Measurements from ENCODE around the gene MLF1. TPM values are rescaled to one million over a fixed set of nuclear protein-coding genes. Genes with fewer than 3 reads are reported as not detected.

Gene MLF1
- total RNA-seq, 2 donors from 2014 or later: 0.67 to 0.86 TPM

DNA sequence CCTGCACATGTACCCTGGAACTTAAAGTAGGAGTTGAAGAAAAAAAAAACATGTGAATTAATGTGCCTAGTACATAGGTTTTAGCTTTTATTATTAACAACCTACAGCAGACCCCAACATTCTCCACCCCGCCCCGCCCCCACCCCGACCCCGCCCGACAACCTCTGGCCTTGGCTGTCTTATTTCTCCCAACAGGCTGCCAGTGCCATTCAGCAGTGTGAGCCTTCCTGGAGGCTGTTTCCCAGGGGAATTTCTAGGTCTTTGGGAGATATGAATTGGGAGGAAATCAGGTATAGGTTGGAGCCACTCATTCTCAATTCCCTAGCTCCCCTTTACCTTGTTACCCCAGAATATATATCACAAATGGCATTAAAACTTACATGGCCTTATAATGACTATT lies 8.3 kb upstream of the MLF1 start:
- H3K4me1 Mint-ChIP-seq (ENCODE audit: low read depth in 2 of 2): no peaks in the 10 kb centered on the region
- ATAC-seq (no peak), DNase-seq (ENCODE audit: low spot score) (no peak)
- no peaks in the 10 kb centered on the region for H3K36me3 Mint-ChIP-seq
- no peak overlapping the region for H3K27ac Mint-ChIP-seq
- no peaks in the 10 kb centered on the region for H3K9me3 Mint-ChIP-seq
- H3K4me3 Mint-ChIP-seq: no peak overlapping the region
- peaks cover 6 to 12% of the 10 kb centered on the region in 2 donors for H3K27me3 Mint-ChIP-seq

DNA sequence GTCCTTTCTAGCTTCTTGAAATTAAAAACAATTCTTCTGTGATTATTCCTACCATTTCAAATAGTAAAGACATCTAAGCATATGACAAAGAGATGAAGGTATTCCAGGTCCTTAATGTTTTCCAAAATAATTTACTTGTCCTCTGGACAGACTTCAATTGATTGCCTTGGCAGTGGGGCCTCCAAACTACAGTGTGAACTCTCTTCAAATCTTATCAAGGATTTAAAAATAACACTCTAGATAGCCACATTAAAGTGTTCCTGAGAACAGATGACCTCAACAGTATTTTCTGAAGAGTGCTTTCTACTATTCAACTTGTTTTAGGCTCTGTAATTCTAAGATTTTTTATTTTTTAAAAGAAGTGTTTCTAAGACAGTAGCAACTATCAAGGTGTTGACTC lies 7.9 kb upstream of the MLF1 start:
- ATAC-seq: no peak
- Mint-ChIP-seq H3K9me3 (no peaks in the 10 kb centered on the region), H3K4me3 (no peak overlapping the region), H3K36me3 (no peaks in the 10 kb centered on the region), H3K27me3 (peaks cover 6 to 12% of the 10 kb centered on the region in 2 donors), H3K27ac (no peak overlapping the region), H3K4me1 (ENCODE audit: low read depth in 2 of 2) (no peaks in the 10 kb centered on the region)
- DNase-seq (ENCODE audit: low spot score): no peak

- no peaks in the 10 kb centered on the region for H3K36me3 Mint-ChIP-seq
- H3K27me3 Mint-ChIP-seq: peaks cover 10 to 15% of the 10 kb centered on the region in 2 donors
- ATAC-seq (no peak), DNase-seq (ENCODE audit: low spot score) (no peak)
- H3K4me1 Mint-ChIP-seq (ENCODE audit: low read depth in 2 of 2): no peaks in the 10 kb centered on the region
- no peak overlapping the region for H3K4me3 Mint-ChIP-seq
- no peaks in the 10 kb centered on the region for H3K9me3 Mint-ChIP-seq
- no peak overlapping the region for H3K27ac Mint-ChIP-seq
These were observed 5.9 kb upstream of the MLF1 start for GRCh38 chr3:158565076-158565475.

- Mint-ChIP-seq H3K4me3 (no peak overlapping the region), H3K4me1 (ENCODE audit: low read depth in 2 of 2) (peaks cover 7 to 12% of the 10 kb centered on the region in 2 donors)
- ATAC-seq: no peak
These were observed 2.2 kb upstream of the MLF1 start for GRCh38 chr3:158568784-158569183.

GRCh38 chr3:158569794-158570193 lies 1.2 kb upstream of the MLF1 start:
- peaks cover 23 to 30% of the 10 kb centered on the region in 2 donors for H3K27me3 Mint-ChIP-seq
- DNase-seq (ENCODE audit: low spot score) (no peak), ATAC-seq (no peak)
- H3K9me3 Mint-ChIP-seq: peaks cover 3% of the 10 kb centered on the region
- no peak overlapping the region for H3K4me3 Mint-ChIP-seq
- no peak overlapping the region for H3K27ac Mint-ChIP-seq
- peaks cover 5% of the 10 kb centered on the region for H3K36me3 Mint-ChIP-seq
- H3K4me1 Mint-ChIP-seq (ENCODE audit: low read depth in 2 of 2): peaks cover 7 to 12% of the 10 kb centered on the region in 2 donors

More at GRCh38 chr3:158568784-158569183, 2.2 kb upstream of the MLF1 start:
- Mint-ChIP-seq H3K36me3 (peaks cover 5% of the 10 kb centered on the region), H3K27ac (no peak overlapping the region), H3K27me3 (peaks cover 23 to 30% of the 10 kb centered on the region in 2 donors), H3K9me3 (peaks cover 3% of the 10 kb centered on the region)
- DNase-seq (ENCODE audit: low spot score): no peak

DNA sequence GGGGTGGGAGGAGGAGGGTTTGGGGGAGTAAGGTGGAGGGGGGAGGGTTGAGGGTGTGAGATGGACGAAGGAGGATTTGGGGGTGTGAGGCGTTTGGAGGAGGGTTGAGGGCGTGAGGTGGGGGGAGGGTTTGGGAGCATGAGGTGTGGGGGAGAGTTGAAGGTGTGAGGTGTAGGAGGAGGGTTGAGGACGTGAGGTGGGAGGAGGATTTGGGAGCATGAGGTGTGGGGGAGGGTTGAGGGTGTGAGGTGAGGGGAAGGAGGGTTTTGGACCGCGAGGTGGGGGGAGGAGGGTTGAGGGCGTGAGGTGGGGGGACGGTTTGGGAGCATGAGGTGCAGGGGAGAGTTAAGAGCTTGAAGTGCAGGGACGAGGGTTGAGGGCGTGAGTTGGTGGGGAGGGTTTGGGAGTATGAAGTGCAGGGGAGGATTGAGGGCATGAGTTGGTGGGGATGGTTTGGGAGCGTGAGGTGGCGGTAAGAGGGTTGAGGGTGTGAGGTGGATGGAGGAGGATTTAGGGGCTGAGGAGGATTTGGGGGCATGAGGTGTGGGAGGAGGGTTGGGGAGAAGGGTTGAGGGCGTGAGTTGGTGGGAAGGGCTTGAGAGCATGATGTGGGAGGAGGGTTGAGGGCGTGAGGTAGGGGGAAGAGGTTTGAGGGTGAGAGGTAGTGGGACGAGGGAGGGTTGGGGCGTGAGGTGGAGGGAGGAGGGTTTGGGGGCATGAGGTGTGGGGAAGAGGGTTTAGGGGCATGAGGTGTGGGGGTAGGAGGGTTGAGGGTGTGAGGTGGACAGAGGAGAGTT lies 1.2 kb downstream of the MLF1 start:
- peaks cover 7 to 12% of the 10 kb centered on the region in 2 donors for H3K4me1 Mint-ChIP-seq (ENCODE audit: low read depth in 2 of 2)
- peaks cover 5% of the 10 kb centered on the region for H3K36me3 Mint-ChIP-seq
- no peak overlapping the region for H3K27ac Mint-ChIP-seq
- H3K9me3 Mint-ChIP-seq: peaks cover 3% of the 10 kb centered on the region
- H3K4me3 Mint-ChIP-seq: no peak overlapping the region
- ATAC-seq (no peak), DNase-seq (ENCODE audit: low spot score) (no peak)
- H3K27me3 Mint-ChIP-seq: peaks cover 17 to 24% of the 10 kb centered on the region in 2 donors

- peaks cover 5% of the 10 kb centered on the region for H3K36me3 Mint-ChIP-seq
- DNase-seq (ENCODE audit: low spot score) (no peak), ATAC-seq (no peak)
- peak overlapping the region; percentile 17 for H3K4me3 Mint-ChIP-seq
- H3K9me3 Mint-ChIP-seq: peaks cover 3% of the 10 kb centered on the region
- H3K27me3 Mint-ChIP-seq: peaks cover 17 to 24% of the 10 kb centered on the region in 2 donors
- H3K4me1 Mint-ChIP-seq (ENCODE audit: low read depth in 2 of 2): peaks cover 7 to 12% of the 10 kb centered on the region in 2 donors
- H3K27ac Mint-ChIP-seq: no peak overlapping the region
These were observed 1.7 kb downstream of the MLF1 start for GRCh38 chr3:158572766-158573060.

GRCh38 chr3:158573714-158574113 lies 2.7 kb downstream of the MLF1 start:
- peaks cover 18 to 24% of the 10 kb centered on the region in 2 donors for H3K27me3 Mint-ChIP-seq
- ATAC-seq: no peak
- no peak overlapping the region for H3K27ac Mint-ChIP-seq
- peaks cover 3% of the 10 kb centered on the region for H3K9me3 Mint-ChIP-seq
- DNase-seq (ENCODE audit: low spot score): no peak
- H3K4me3 Mint-ChIP-seq: no peak overlapping the region
- peaks cover 7 to 12% of the 10 kb centered on the region in 2 donors for H3K4me1 Mint-ChIP-seq (ENCODE audit: low read depth in 2 of 2)
- H3K36me3 Mint-ChIP-seq: peaks cover 5% of the 10 kb centered on the region

DNA sequence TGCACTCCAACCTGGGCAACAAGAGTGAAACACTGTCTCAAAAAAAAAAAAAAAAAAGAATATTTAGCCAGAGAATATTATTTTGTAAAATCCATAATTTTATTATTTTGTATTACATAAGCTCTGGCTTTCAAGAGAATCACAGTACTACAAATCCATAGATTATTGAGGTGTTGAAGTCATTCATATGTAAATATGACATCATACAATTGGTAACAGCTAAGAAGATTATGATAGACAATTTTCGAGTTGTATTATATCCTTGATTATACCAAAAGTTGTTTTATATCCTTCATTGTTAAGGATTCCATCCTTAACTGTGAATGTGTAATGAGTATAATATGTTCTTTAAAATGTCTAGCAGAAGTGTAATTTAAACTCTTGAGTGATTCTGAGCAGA lies 3.7 kb downstream of the MLF1 start:
- no peak overlapping the region for H3K27ac Mint-ChIP-seq
- H3K4me1 Mint-ChIP-seq (ENCODE audit: low read depth in 2 of 2): peaks cover 7 to 12% of the 10 kb centered on the region in 2 donors
- peaks cover 3% of the 10 kb centered on the region for H3K9me3 Mint-ChIP-seq
- no peak overlapping the region for H3K4me3 Mint-ChIP-seq
- DNase-seq (ENCODE audit: low spot score) (no peak), ATAC-seq (no peak)
- peaks cover 15 to 24% of the 10 kb centered on the region in 2 donors for H3K27me3 Mint-ChIP-seq
- H3K36me3 Mint-ChIP-seq: peaks cover 5% of the 10 kb centered on the region

DNA sequence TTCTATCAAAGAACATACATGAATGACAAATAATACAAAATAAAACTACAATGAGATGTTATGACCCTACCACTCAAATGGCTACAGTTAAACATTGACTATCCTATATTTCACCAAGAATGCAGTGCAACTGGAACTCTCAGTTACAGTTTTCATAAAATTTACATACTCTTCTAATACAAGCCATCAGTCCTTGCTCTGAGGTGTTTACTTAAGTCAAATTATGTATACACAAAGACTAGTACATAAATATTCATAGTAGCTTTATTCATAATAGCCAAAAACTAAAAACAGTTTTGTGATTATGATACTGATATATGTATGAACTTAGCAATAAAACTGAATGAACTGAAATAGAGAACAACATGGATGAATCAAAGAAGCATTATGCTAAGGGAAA lies 19.2 kb downstream of the MLF1 start:
- H3K9me3 Mint-ChIP-seq: no peaks in the 10 kb centered on the region
- peaks cover 5 to 20% of the 10 kb centered on the region in 2 donors for H3K27me3 Mint-ChIP-seq
- DNase-seq (ENCODE audit: low spot score): no peak
- no peaks in the 10 kb centered on the region for H3K4me1 Mint-ChIP-seq (ENCODE audit: low read depth in 2 of 2)
- H3K36me3 Mint-ChIP-seq: no peaks in the 10 kb centered on the region
- H3K27ac Mint-ChIP-seq: no peak overlapping the region
- no peak for ATAC-seq
- no peak overlapping the region for H3K4me3 Mint-ChIP-seq

DNA sequence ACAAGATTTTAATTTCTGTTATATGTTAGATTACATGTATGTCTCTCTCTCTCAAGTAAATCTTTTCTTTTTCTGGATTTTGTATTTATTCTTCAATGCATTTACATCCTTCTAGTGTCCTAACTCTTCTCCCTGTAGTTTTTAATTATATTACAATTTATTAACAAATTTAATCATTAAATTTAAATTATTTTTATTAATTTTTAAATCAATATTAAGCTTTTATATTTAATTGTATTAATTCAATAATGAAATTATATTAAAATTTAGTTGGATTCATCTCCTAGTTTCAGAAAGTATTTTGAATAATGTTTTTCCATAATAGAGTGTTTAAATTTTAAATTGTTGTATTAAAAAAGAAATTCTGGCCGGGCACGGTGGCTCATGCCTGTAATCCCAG lies 29.8 kb downstream of the MLF1 start:
- DNase-seq (ENCODE audit: low spot score): no peak
- Mint-ChIP-seq H3K4me1 (ENCODE audit: low read depth in 2 of 2) (peaks cover 0 to 5% of the 10 kb centered on the region in 2 donors), H3K9me3 (no peaks in the 10 kb centered on the region), H3K27ac (no peak overlapping the region), H3K27me3 (peaks cover 0 to 6% of the 10 kb centered on the region in 2 donors), H3K36me3 (no peaks in the 10 kb centered on the region), H3K4me3 (no peak overlapping the region)
- no peak for ATAC-seq

DNA sequence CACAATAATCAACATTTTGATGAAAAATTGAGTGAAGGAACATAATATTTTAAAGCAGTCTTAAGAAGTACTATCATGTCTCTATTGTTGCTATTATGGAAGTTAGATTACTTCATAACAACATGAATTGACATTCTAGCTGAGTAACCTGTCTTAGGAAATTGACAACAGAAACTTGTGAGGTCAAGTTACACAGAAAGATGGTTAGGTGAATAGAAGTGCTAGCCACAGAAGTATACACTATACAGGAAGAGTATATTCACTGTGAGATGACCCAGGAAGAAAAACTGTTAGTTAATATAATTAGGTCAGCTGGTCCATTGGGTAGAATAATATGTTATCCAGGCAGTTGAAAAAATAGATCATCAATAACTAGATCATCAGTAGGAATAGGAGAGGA lies 31.2 kb downstream of the MLF1 start:
- H3K4me1 Mint-ChIP-seq (ENCODE audit: low read depth in 2 of 2): peaks cover 0 to 5% of the 10 kb centered on the region in 2 donors
- H3K4me3 Mint-ChIP-seq: no peak overlapping the region
- no peak for DNase-seq (ENCODE audit: low spot score)
- ATAC-seq: peak in 1 of 2 donors; percentile 54
- no peaks in the 10 kb centered on the region for H3K9me3 Mint-ChIP-seq
- no peak overlapping the region for H3K27ac Mint-ChIP-seq
- H3K36me3 Mint-ChIP-seq: no peaks in the 10 kb centered on the region
- H3K27me3 Mint-ChIP-seq: peaks cover 0 to 2% of the 10 kb centered on the region in 2 donors

GRCh38 chr3:158617982-158618875 lies 47.2 kb downstream of the MLF1 start:
- Mint-ChIP-seq H3K9me3 (peaks cover 2% of the 10 kb centered on the region), H3K4me3 (no peak overlapping the region), H3K36me3 (no peaks in the 10 kb centered on the region), H3K27ac (no peak overlapping the region), H3K27me3 (peaks cover 3 to 8% of the 10 kb centered on the region in 2 donors), H3K4me1 (ENCODE audit: low read depth in 2 of 2) (no peaks in the 10 kb centered on the region)
- ATAC-seq: no peak
- no peak for DNase-seq (ENCODE audit: low spot score)

- Mint-ChIP-seq H3K27ac (no peak overlapping the region), H3K9me3 (peaks cover 2% of the 10 kb centered on the region), H3K27me3 (peaks cover 19 to 24% of the 10 kb centered on the region in 2 donors), H3K4me1 (ENCODE audit: low read depth in 2 of 2) (no peaks in the 10 kb centered on the region), H3K36me3 (no peaks in the 10 kb centered on the region), H3K4me3 (no peak overlapping the region)
- ATAC-seq: no peak
- no peak for DNase-seq (ENCODE audit: low spot score)
These were observed 54.9 kb downstream of the MLF1 start for GRCh38 chr3:158625881-158626280.

Data from natural killer cell treated with Interleukin-12 subunit alpha and Interleukin-12 subunit beta and Interleukin-15 and Interleukin-18, amount 100 ng/mL, for 72 hours (primary cell).